Kidney (tissue), 14 donors: Measurements from ENCODE around the gene PEF1. TPM values are rescaled to one million over a fixed set of nuclear protein-coding genes. Genes with fewer than 3 reads are reported as not detected.

ENCODE experiments used
- DNase-seq, 5 donors: peaks; one replicate each; pipeline ENCODE4 v3.0.0-alpha.2; 2013 to 2020
- FAIRE-seq: peaks from 2 replicates; lab custom pipeline; 2012; peaks lifted over from hg19 to GRCh38; lab: Jason Lieb, UNC
- H3K27ac ChIP-seq, 2 donors: one replicate each; pipeline ENCODE4 v1.7.0; 2013; ENCODE audit warnings: low read depth in 2 of 2, low read length in 2 of 2, inconsistent platforms in 1 of 2
- H3K27me3 ChIP-seq: one replicate; pipeline ENCODE4 v1.7.1; 2013; ENCODE audit warnings: low read length, inconsistent platforms; ENCODE audit not compliant: control insufficient read depth, insufficient read depth
- H3K36me3 ChIP-seq, 3 donors: one replicate each; pipeline versions ENCODE4 v1.7.0 to v1.7.1; 2013; ENCODE audit warnings: low read length in 3 of 3, control low read depth in 1 of 3, inconsistent platforms in 1 of 3; ENCODE audit not compliant: insufficient read depth in 3 of 3, control insufficient read depth in 2 of 3
- H3K4me1 ChIP-seq, 3 donors: one replicate each; pipeline versions ENCODE4 v1.7.0 to v1.7.1; 2013; ENCODE audit warnings: low read length in 3 of 3, inconsistent platforms in 1 of 3, low read depth in 1 of 3; ENCODE audit not compliant: control insufficient read depth in 2 of 3, insufficient read depth in 2 of 3
- H3K4me3 ChIP-seq, 3 donors: one replicate each; pipeline versions ENCODE4 v1.7.0 to v1.8.1; 2013; ENCODE audit warnings: low read length in 3 of 3, control low read depth in 1 of 3, inconsistent platforms in 1 of 3
- H3K9ac ChIP-seq, 3 donors: one replicate each; pipeline versions ENCODE4 v1.7.0 to v1.7.1; 2013; ENCODE audit warnings: low read length in 3 of 3, control low read depth in 1 of 3, inconsistent platforms in 1 of 3
- H3K9me3 ChIP-seq, 3 donors: one replicate each; pipeline versions ENCODE4 v1.7.0 to v1.7.1; 2013; ENCODE audit warnings: low read length in 3 of 3, control low read depth in 1 of 3, inconsistent platforms in 1 of 3; ENCODE audit not compliant: control insufficient read depth in 2 of 3, insufficient read depth in 1 of 3
- CTCF ChIP-seq: IDR thresholded peaks from 3 replicates; pipeline ENCODE4 v1.5.1; 2012; ENCODE audit warnings: mild to moderate bottlenecking, moderate library complexity, borderline replicate concordance; ENCODE audit not compliant: insufficient read depth; ENCODE audit errors: extremely low read depth
- intact Hi-C: fragments of 100-400 bp; cut with DNase I; formaldehyde crosslinking; loops from one replicate; pipeline ENCODE4 v1.11.1; 2022
- polyA plus RNA-seq: library from polyadenylated mRNA; stranded (reverse); fragments of 350-450 nt; fragmentation: Illumina TruSeq; extraction: RNeasy Lipid Tissue Mini Kit (QIAGEN cat#74804); gene quantifications from one replicate; pipeline ENCODE4 v1.2.3, GENCODE V29; 2014; ENCODE audit warnings: low read depth, low replicate concordance; ENCODE audit not compliant: insufficient read depth
- total RNA-seq: library from RNA; stranded (reverse); fragmentation: NEBNext Ultra II Directional; extraction: Animal tissue kit (Norgen Biotek cat#: 25700); gene quantifications from one replicate; pipeline ENCODE4 v1.2.1, GENCODE V29; 2021
- donor health status: control.
- donor health status: control.
- donor health status: control.
- donor health status: control.
- donor health status: control.
- donor health status: DM: yes; HTN: yes; CAD: no.
- donor health status: Normal renal cell carcinoma (clear cell type).

PEF1 gene
- total and polyA plus RNA-seq, 2 donors from 2014 or later, result 69.0 to 120 TPM

GRCh38 chr1:31643976-31644559 lies 608 bp downstream of the PEF1 start:
- H3K9ac ChIP-seq, result peak overlapping the region; percentile 56 to 98 (median 90)
- TF ChIP-seq CTCF, result no peak
- H3K9me3 ChIP-seq, result no peaks in the 10 kb centered on the region
- intact Hi-C loops, result no loop called here
- peak overlapping the region; percentile 75 to 95 (median 92) for H3K4me3 ChIP-seq
- FAIRE-seq (no peak), DNase-seq (no peak)
- peaks cover 6 to 15% (median 9%) of the 10 kb centered on the region in 3 donors for H3K4me1 ChIP-seq
- H3K27me3 ChIP-seq, result no peaks in the 10 kb centered on the region
- H3K27ac ChIP-seq, result peak overlapping the region; percentile 93 to 99
- peaks cover 0 to 3% (median 0%) of the 10 kb centered on the region in 3 donors for H3K36me3 ChIP-seq

- Histone ChIP-seq H3K27ac (no peak overlapping the region), H3K27me3 (no peaks in the 10 kb centered on the region), H3K36me3 (peaks cover 0 to 3% (median 0%) of the 10 kb centered on the region in 3 donors), H3K4me1 (peaks cover 5 to 14% (median 6%) of the 10 kb centered on the region in 3 donors), H3K4me3 (no peak overlapping the region), H3K9me3 (no peaks in the 10 kb centered on the region), H3K9ac (no peak overlapping the region)
- DNase-seq, result no peak
- intact Hi-C loops, result no loop called here
- no peak for FAIRE-seq
- TF ChIP-seq CTCF, result no peak
Measured at GRCh38 chr1:31642897-31643296, 1.8 kb downstream of the PEF1 start.

- Histone ChIP-seq H3K27ac (no peak overlapping the region), H3K36me3 (peaks cover 0 to 3% (median 0%) of the 10 kb centered on the region in 3 donors), H3K27me3 (no peaks in the 10 kb centered on the region), H3K4me1 (peaks cover 5 to 14% (median 6%) of the 10 kb centered on the region in 3 donors), H3K9me3 (no peaks in the 10 kb centered on the region), H3K4me3 (no peak overlapping the region), H3K9ac (no peak overlapping the region)
- FAIRE-seq (no peak), DNase-seq (no peak)
- TF ChIP-seq CTCF, result no peak
- intact Hi-C loops, result no loop called here
Measured at GRCh38 chr1:31642366-31642765, 2.3 kb downstream of the PEF1 start.
